K562 (cell line): ENCODE results near the gene CPSF4L. TPM values are rescaled to one million over a fixed set of nuclear protein-coding genes. Genes with fewer than 3 reads are reported as not detected.
A peak's percentile ranks its signal among the peaks of the same experiment; 100 is the strongest.

ENCODE experiments used
- FIP1L1 ChIP-seq: fragments of 200-400 bp; formaldehyde crosslinking; IDR thresholded peaks from 2 replicates; pipeline ENCODE4 v1.6.1; 2018; ENCODE audit warnings: mild to moderate bottlenecking, low read depth, low read length; ENCODE audit not compliant: poor library complexity, severe bottlenecking
- JUN ChIP-seq, 2 experiments: sonication (generic) in 1 of 2; formaldehyde crosslinking in 1 of 2; IDR thresholded peaks; 2 replicates each; pipeline versions ENCODE4 v1.6.1 to v1.8.0; 2012 to 2022; ENCODE audit warnings: borderline replicate concordance in 2 of 2, mild to moderate bottlenecking in 2 of 2, improper control_type of control experiment in 1 of 2, low read depth in 1 of 2, low read length in 1 of 2, missing genetic modification reagents in 1 of 2
- JUND ChIP-seq, 2 experiments: IDR thresholded peaks; 2 replicates in 1 of 2; 3 replicates in 1 of 2; pipeline ENCODE4 v1.6.1; 2011; ENCODE audit warnings: borderline replicate concordance in 2 of 2, low read depth in 2 of 2, low read length in 2 of 2, improper control_type of control experiment in 1 of 2, missing biosample characterization in 1 of 2, missing genetic modification characterization in 1 of 2, missing genetic modification reagents in 1 of 2
- POLR2AphosphoS5 ChIP-seq: IDR thresholded peaks from 2 replicates; pipeline ENCODE4 v1.6.1; 2011; ENCODE audit warnings: mild to moderate bottlenecking, low read depth, low read length, moderate library complexity; ENCODE audit not compliant: control insufficient read depth, insufficient read depth
- RAD51 ChIP-seq: fragments of 450-650 bp; IDR thresholded peaks from 2 replicates; pipeline ENCODE4 v1.7.1; 2016; ENCODE audit warnings: low read depth, mild to moderate bottlenecking, borderline replicate concordance
- RBFOX2 ChIP-seq: fragments of 200-400 bp; formaldehyde crosslinking; IDR thresholded peaks from 2 replicates; pipeline ENCODE4 v1.6.1; 2017; ENCODE audit warnings: low read depth, mild to moderate bottlenecking, low read length, moderate library complexity
- RCOR1 ChIP-seq, 2 experiments: IDR thresholded peaks; 2 replicates each; pipeline ENCODE4 v1.6.1; 2012; ENCODE audit warnings: low read depth in 2 of 2, low read length in 2 of 2, borderline replicate concordance in 1 of 2, improper control_type of control experiment in 1 of 2
- SOX6 ChIP-seq: fragments of 450-650 bp; IDR thresholded peaks from 2 replicates; pipeline ENCODE4 v1.6.1; 2014; ENCODE audit warnings: mild to moderate bottlenecking
- STAT5A ChIP-seq: IDR thresholded peaks from 2 replicates; pipeline ENCODE4 v1.6.1; 2012; ENCODE audit warnings: low read length, inconsistent platforms, borderline replicate concordance
- STAT6 ChIP-seq: sonication (generic); formaldehyde crosslinking; IDR thresholded peaks from 2 replicates; pipeline ENCODE4 v1.8.1; 2023; ENCODE audit warnings: mild to moderate bottlenecking, missing genetic modification reagents
- TFAP4 ChIP-seq: sonication (generic); formaldehyde crosslinking; IDR thresholded peaks from 2 replicates; pipeline ENCODE4 v1.8.0; 2022; ENCODE audit warnings: missing genetic modification reagents, mild to moderate bottlenecking, moderate library complexity, borderline replicate concordance
- ZNF318 ChIP-seq, 2 experiments: fragments of 450-650 bp; IDR thresholded peaks; 2 replicates each; pipeline ENCODE4 v1.6.1; 2016; ENCODE audit warnings: mild to moderate bottlenecking in 2 of 2, borderline replicate concordance in 1 of 2, low read depth in 1 of 2, moderate library complexity in 1 of 2
- polyA plus RNA-seq, 8 experiments: library from polyadenylated mRNA; depleted of rRNA in 4 of 8; stranded (reverse) in 5 of 8; unstranded in 3 of 8; fragments of >200 nt; fragmentation: Nextera tagmentation in 2 of 8; fragmentation: Illumina TruSeq in 1 of 8; extraction: Ambion mirVana in 2 of 8; extraction: Trizol in 1 of 8; gene quantifications; 2 replicates each; pipeline versions ENCODE4 v1.2.1 to v1.2.3, GENCODE V29; 2011 to 2014; ENCODE audit warnings: inconsistent platforms in 1 of 8, missing spikeins in 1 of 8
- total RNA-seq, 7 experiments: library from RNA; depleted of rRNA in 6 of 7; stranded (reverse); fragments of >200 nt in 6 of 7; fragmentation: Illumina TruSeq in 2 of 7; extraction: Trizol in 2 of 7; gene quantifications; 2 replicates each; pipeline versions ENCODE4 v1.2.1 to v1.2.3, GENCODE V29; 2011 to 2021; ENCODE audit warnings: low replicate concordance in 1 of 7

Gene CPSF4L
- total and polyA plus RNA-seq, 9 of the 15 experiments (the other 6 are each of a cell fraction or from before 2014, with no cell fraction given), result not detected

GRCh38 chr17:73201215-73202069 lies 60.2 kb downstream of the CPSF4L start (continued):
- TF ChIP-seq RBFOX2, result no peak
- 0 out of 2 replicates have a peak, but pooled peaks have one; percentile 19 for TF ChIP-seq SOX6
- peak in 1 of 2 experiments; percentile 76; a peak in 1 of 4 replicates for TF ChIP-seq RCOR1 (IDR thresholded peaks at IDR 0.05; ENCODE audit: borderline replicate concordance in 1 of 2, low read depth in 2 of 2, low read length in 2 of 2)
- TF ChIP-seq TFAP4 (CRISPR knock-in tag), result peak; percentile 38; the same call in 1 of the 2 replicates
- peak; percentile 62; the same call in 1 of the 2 replicates for TF ChIP-seq POLR2AphosphoS5
- TF ChIP-seq ZNF318 (IDR thresholded peaks at IDR 0.05; ENCODE audit: borderline replicate concordance in 1 of 2, low read depth in 1 of 2), result no peak
- TF ChIP-seq JUN (IDR thresholded peaks at IDR 0.05; ENCODE audit: borderline replicate concordance, low read depth, low read length), result peak; percentile 89
- no peak for TF ChIP-seq JUN (CRISPR knock-in tag; IDR thresholded peaks at IDR 0.05; ENCODE audit: borderline replicate concordance)
- TF ChIP-seq RAD51, result no peak
- peak; percentile 97 for TF ChIP-seq JUND (IDR thresholded peaks at IDR 0.05; ENCODE audit: borderline replicate concordance, low read depth, low read length)
- TF ChIP-seq JUND (tag; IDR thresholded peaks at IDR 0.05; ENCODE audit: borderline replicate concordance, low read depth, low read length), result peak; percentile 94; the same call in 2 of the 3 replicates
- 0 out of 2 replicates have a peak, but pooled peaks have one; percentile 10 for TF ChIP-seq STAT5A
- TF ChIP-seq STAT6, result no peak
- no peak for TF ChIP-seq FIP1L1
